GM19043 (cell line): ENCODE measurements around the gene VEPH1.

Experiments
- ATAC-seq: cut with Tn5 transposase; IDR thresholded peaks from one replicate; pipeline ENCODE4 v1.9.1; 2021; ENCODE audit warnings: low read depth; ENCODE audit not compliant: unreplicated experiment

The VEPH1 gene

GRCh38 chr3:157438194-157438730, 65.0 kb downstream of the VEPH1 start:
- no peak for ATAC-seq

- no peak for ATAC-seq
These were observed 66.5 kb downstream of the VEPH1 start, which contains the start of gene PTX3 for GRCh38 chr3:157436583-157437291. Gene PTX3, plus strand, starts transcription at chr3:157436850. Its CDS starts 84 bp downstream, at chr3:157436934.

- ATAC-seq = no peak
These were observed 73.5 kb downstream of the VEPH1 start for GRCh38 chr3:157429708-157430107.

- no peak for ATAC-seq
These were observed 74.4 kb downstream of the VEPH1 start for GRCh38 chr3:157428853-157429252.

GRCh38 chr3:157427901-157428300, 75.3 kb downstream of the VEPH1 start:
- ATAC-seq = no peak

- no peak for ATAC-seq
These were observed 79.9 kb downstream of the VEPH1 start for GRCh38 chr3:157423337-157423736.

GRCh38 chr3:157420606-157421130, 82.5 kb downstream of the VEPH1 start:
- ATAC-seq = no peak

- ATAC-seq = no peak
These were observed 85.1 kb downstream of the VEPH1 start for GRCh38 chr3:157418104-157418503.

- no peak for ATAC-seq
These were observed 86.0 kb downstream of the VEPH1 start for GRCh38 chr3:157417247-157417646.

- ATAC-seq = no peak
These were observed 86.7 kb downstream of the VEPH1 start for GRCh38 chr3:157416347-157417087.

GRCh38 chr3:157414861-157415260, 88.4 kb downstream of the VEPH1 start:
- ATAC-seq = no peak

- no peak for ATAC-seq
These were observed 90.8 kb downstream of the VEPH1 start for GRCh38 chr3:157412323-157412855.

- ATAC-seq = no peak
These were observed 92.3 kb downstream of the VEPH1 start for GRCh38 chr3:157410945-157411344.

GRCh38 chr3:157409516-157409915, 93.7 kb downstream of the VEPH1 start:
- no peak for ATAC-seq

GRCh38 chr3:157408499-157409149, 94.6 kb downstream of the VEPH1 start:
- no peak for ATAC-seq

GRCh38 chr3:157407769-157408168, 95.4 kb downstream of the VEPH1 start:
- ATAC-seq = no peak

- ATAC-seq = no peak
These were observed 96.8 kb downstream of the VEPH1 start for GRCh38 chr3:157406394-157406793.

- no peak for ATAC-seq
These were observed 97.8 kb downstream of the VEPH1 start for GRCh38 chr3:157405457-157405856.

- no peak for ATAC-seq
These were observed 98.8 kb downstream of the VEPH1 start for GRCh38 chr3:157404381-157404780.

- ATAC-seq = no peak
These were observed 104.6 kb downstream of the VEPH1 start for GRCh38 chr3:157398598-157398997.

- no peak for ATAC-seq
These were observed 108.8 kb downstream of the VEPH1 start for GRCh38 chr3:157394411-157394810.
